GM23338 (cell line): Measurements from ENCODE around the gene OBSCN. TPM values are rescaled to one million over a fixed set of nuclear protein-coding genes. Genes with fewer than 3 reads are reported as not detected.

Experiments
- ATAC-seq: fragments of 200-7000 bp; cut with Tn5 transposase; 3 replicates; pipeline ENCODE4 v1.9.1; 2020
- DNase-seq: peaks from one replicate; pipeline ENCODE4 v3.0.0-alpha.2; 2015; ENCODE audit warnings: low spot score
- H2AFZ ChIP-seq: fragments of 200-600 bp; sonication (generic); 2 replicates; pipeline ENCODE4 v1.8.0; 2016; ENCODE audit warnings: antibody characterized with exemption, mild to moderate bottlenecking, moderate library complexity
- H3F3A ChIP-seq: fragments of 200-600 bp; sonication (generic); replicated peaks from 2 replicates; pipeline ENCODE4 v1.8.0; 2017; ENCODE audit warnings: antibody characterized with exemption, mixed run types, low read depth
- H3K27ac ChIP-seq: fragments of 200-600 bp; sonication (generic); 2 replicates; pipeline ENCODE4 v1.6.1; 2016; ENCODE audit warnings: low read depth
- H3K27me3 ChIP-seq: fragments of 200-600 bp; sonication (generic); 2 replicates; pipeline ENCODE4 v1.8.0; 2016; ENCODE audit warnings: mild to moderate bottlenecking, mixed run types, moderate library complexity; ENCODE audit not compliant: insufficient read depth
- H3K36me3 ChIP-seq: fragments of 200-600 bp; sonication (generic); 2 replicates; pipeline ENCODE4 v1.8.0; 2016; ENCODE audit warnings: mild to moderate bottlenecking; ENCODE audit not compliant: insufficient read depth
- H3K4me1 ChIP-seq: fragments of 200-600 bp; sonication (generic); 2 replicates; pipeline ENCODE4 v1.8.0; 2016; ENCODE audit warnings: mild to moderate bottlenecking, moderate library complexity; ENCODE audit not compliant: insufficient read depth
- H3K4me2 ChIP-seq: fragments of 200-600 bp; sonication (generic); 2 replicates; pipeline ENCODE4 v1.7.1; 2017; ENCODE audit warnings: mixed run types
- H3K4me3 ChIP-seq: fragments of 200-600 bp; sonication (generic); 2 replicates; pipeline ENCODE4 v1.6.1; 2016; ENCODE audit warnings: mixed run types
- H3K79me2 ChIP-seq: fragments of 200-600 bp; sonication (generic); replicated peaks from 2 replicates; pipeline ENCODE4 v1.8.0; 2017; ENCODE audit warnings: mild to moderate bottlenecking; ENCODE audit not compliant: insufficient read depth
- H3K9me2 ChIP-seq: fragments of 200-600 bp; sonication (generic); 2 replicates; pipeline ENCODE4 v1.8.0; 2017; ENCODE audit not compliant: insufficient read depth
- H4K20me1 ChIP-seq: fragments of 200-600 bp; sonication (generic); replicated peaks from 2 replicates; pipeline ENCODE4 v1.8.0; 2017; ENCODE audit warnings: mild to moderate bottlenecking; ENCODE audit not compliant: insufficient read depth
- H3K27ac Mint-ChIP-seq: 2 replicates; pipeline ENCODE4 v1.8.0; 2020; ENCODE audit warnings: inconsistent platforms, mild to moderate bottlenecking, moderate library complexity, mixed read lengths
- H3K27me3 Mint-ChIP-seq: 3 replicates; pipeline ENCODE4 v1.8.0; 2022; ENCODE audit warnings: low read depth, mild to moderate bottlenecking, moderate library complexity, mixed read lengths, inconsistent platforms; ENCODE audit not compliant: insufficient read depth, poor library complexity
- H3K36me3 Mint-ChIP-seq: 3 replicates; pipeline ENCODE4 v1.8.0; 2021; ENCODE audit warnings: low read depth, mild to moderate bottlenecking, inconsistent platforms, moderate library complexity, mixed read lengths
- H3K4me1 Mint-ChIP-seq: 3 replicates; pipeline ENCODE4 v1.8.0; 2020; ENCODE audit warnings: mild to moderate bottlenecking, inconsistent platforms, mixed read lengths
- H3K4me3 Mint-ChIP-seq: 3 replicates; pipeline ENCODE4 v1.8.0; 2021; ENCODE audit warnings: moderate library complexity, mild to moderate bottlenecking, inconsistent platforms, mixed read lengths
- H3K9me3 Mint-ChIP-seq: 3 replicates; pipeline ENCODE4 v1.8.0; 2020; ENCODE audit warnings: moderate library complexity, mild to moderate bottlenecking, inconsistent platforms, mixed read lengths
- CREB1 ChIP-seq: fragments of 250-450 bp; sonication (Bioruptor Pico); IDR thresholded peaks from 2 replicates; pipeline ENCODE4 v1.5.0; 2020; ENCODE audit warnings: low read depth, mild to moderate bottlenecking, moderate library complexity
- ETS1 ChIP-seq: IDR thresholded peaks from 2 replicates; pipeline ENCODE4 v1.6.1; 2016; ENCODE audit warnings: antibody characterized with exemption
- EZH2 ChIP-seq: fragments of 200-600 bp; sonication (generic); IDR thresholded peaks from one replicate; pipeline ENCODE4 v1.8.0; 2017; ENCODE audit warnings: antibody characterized with exemption, mild to moderate bottlenecking, low read depth; ENCODE audit not compliant: unreplicated experiment
- EZH2phosphoT487 ChIP-seq: fragments of 200-600 bp; sonication (generic); IDR thresholded peaks from one replicate; pipeline ENCODE4 v1.8.1; 2018; ENCODE audit warnings: antibody characterized with exemption; ENCODE audit not compliant: unreplicated experiment
- JUNB ChIP-seq: IDR thresholded peaks from one replicate; pipeline ENCODE4 v1.6.1; 2016; ENCODE audit warnings: antibody characterized with exemption; ENCODE audit not compliant: unreplicated experiment
- NANOG ChIP-seq: IDR thresholded peaks from 2 replicates; pipeline ENCODE4 v1.6.1; 2016; ENCODE audit warnings: antibody characterized with exemption, borderline replicate concordance
- POLR2AphosphoS5 ChIP-seq: IDR thresholded peaks from 2 replicates; pipeline ENCODE4 v1.6.1; 2016; ENCODE audit warnings: antibody characterized with exemption, low read depth
- STAT1 ChIP-seq: IDR thresholded peaks from one replicate; pipeline ENCODE4 v1.6.1; 2016; ENCODE audit warnings: antibody characterized with exemption; ENCODE audit not compliant: unreplicated experiment
- ZNF114 ChIP-seq: fragments of 250-450 bp; sonication (Bioruptor Pico); IDR thresholded peaks from 2 replicates; pipeline ENCODE4 v1.5.0; 2020; ENCODE audit warnings: mild to moderate bottlenecking, moderate library complexity
- ZNF331 ChIP-seq: fragments of 250-450 bp; sonication (Bioruptor Pico); IDR thresholded peaks from 2 replicates; pipeline ENCODE4 v1.5.0; 2020; ENCODE audit warnings: low read depth, mild to moderate bottlenecking, moderate library complexity
- ZNF462 ChIP-seq: fragments of 250-450 bp; sonication (Bioruptor Pico); IDR thresholded peaks from 2 replicates; pipeline ENCODE4 v1.5.0; 2020; ENCODE audit warnings: mild to moderate bottlenecking, moderate library complexity
- polyA plus RNA-seq: library from polyadenylated mRNA; unstranded; fragments of >200 nt; fragmentation: Nextera tagmentation; extraction: Ambion mirVana; gene quantifications from 2 replicates; pipeline ENCODE4 v1.2.1, GENCODE V29; 2016
- total RNA-seq: library from RNA; depleted of rRNA; stranded (reverse); fragments of >200 nt; shearing (Covaris generic); gene quantifications from 2 replicates; pipeline ENCODE4 v1.2.3, GENCODE V29; 2014
- TF ChIP-seq, protein P1 (sequence below): IDR thresholded peaks from one replicate; pipeline ENCODE4 v1.6.1; 2018; ENCODE audit warnings: antibody characterized with exemption; ENCODE audit not compliant: unreplicated experiment
- TF ChIP-seq, protein P2 (sequence below), 2 experiments: fragments of 200-600 bp in 1 of 2; sonication (generic) in 1 of 2; conservative IDR thresholded peaks; 2 replicates each; pipeline versions ENCODE4 v1.5.1 to v1.6.1; 2016 to 2017; ENCODE audit warnings: antibody characterized with exemption in 2 of 2, low read depth in 2 of 2, mild to moderate bottlenecking in 2 of 2, moderate library complexity in 1 of 2

Gene OBSCN
- total and polyA plus RNA-seq, 2 experiments from 2014 or later, result 8.4 to 38.5 TPM

- Histone ChIP-seq H3F3A (no peaks in the 10 kb centered on the region), H3K4me1 (no peaks in the 10 kb centered on the region), H3K79me2 (no peaks in the 10 kb centered on the region), H3K27me3 (no peaks in the 10 kb centered on the region), H3K9me2 (no peaks in the 10 kb centered on the region), H3K4me2 (no peak overlapping the region), H2AFZ (no peak overlapping the region), H4K20me1 (no peaks in the 10 kb centered on the region), H3K4me3 (no peak overlapping the region), H3K36me3 (no peaks in the 10 kb centered on the region; the same call in 1 of the 2 replicates), H3K27ac (no peak overlapping the region)
- ATAC-seq (no peak), DNase-seq (no peak)
- Mint-ChIP-seq H3K4me3 (no peak overlapping the region), H3K27ac (no peak overlapping the region), H3K4me1 (no peaks in the 10 kb centered on the region; the same call in 2 of the 3 replicates), H3K27me3 (peaks cover 11% of the 10 kb centered on the region), H3K36me3 (peaks cover 64% of the 10 kb centered on the region), H3K9me3 (peaks cover 38% of the 10 kb centered on the region)
- TF ChIP-seq, protein P1, sequence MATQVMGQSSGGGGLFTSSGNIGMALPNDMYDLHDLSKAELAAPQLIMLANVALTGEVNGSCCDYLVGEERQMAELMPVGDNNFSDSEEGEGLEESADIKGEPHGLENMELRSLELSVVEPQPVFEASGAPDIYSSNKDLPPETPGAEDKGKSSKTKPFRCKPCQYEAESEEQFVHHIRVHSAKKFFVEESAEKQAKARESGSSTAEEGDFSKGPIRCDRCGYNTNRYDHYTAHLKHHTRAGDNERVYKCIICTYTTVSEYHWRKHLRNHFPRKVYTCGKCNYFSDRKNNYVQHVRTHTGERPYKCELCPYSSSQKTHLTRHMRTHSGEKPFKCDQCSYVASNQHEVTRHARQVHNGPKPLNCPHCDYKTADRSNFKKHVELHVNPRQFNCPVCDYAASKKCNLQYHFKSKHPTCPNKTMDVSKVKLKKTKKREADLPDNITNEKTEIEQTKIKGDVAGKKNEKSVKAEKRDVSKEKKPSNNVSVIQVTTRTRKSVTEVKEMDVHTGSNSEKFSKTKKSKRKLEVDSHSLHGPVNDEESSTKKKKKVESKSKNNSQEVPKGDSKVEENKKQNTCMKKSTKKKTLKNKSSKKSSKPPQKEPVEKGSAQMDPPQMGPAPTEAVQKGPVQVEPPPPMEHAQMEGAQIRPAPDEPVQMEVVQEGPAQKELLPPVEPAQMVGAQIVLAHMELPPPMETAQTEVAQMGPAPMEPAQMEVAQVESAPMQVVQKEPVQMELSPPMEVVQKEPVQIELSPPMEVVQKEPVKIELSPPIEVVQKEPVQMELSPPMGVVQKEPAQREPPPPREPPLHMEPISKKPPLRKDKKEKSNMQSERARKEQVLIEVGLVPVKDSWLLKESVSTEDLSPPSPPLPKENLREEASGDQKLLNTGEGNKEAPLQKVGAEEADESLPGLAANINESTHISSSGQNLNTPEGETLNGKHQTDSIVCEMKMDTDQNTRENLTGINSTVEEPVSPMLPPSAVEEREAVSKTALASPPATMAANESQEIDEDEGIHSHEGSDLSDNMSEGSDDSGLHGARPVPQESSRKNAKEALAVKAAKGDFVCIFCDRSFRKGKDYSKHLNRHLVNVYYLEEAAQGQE, result no peak
- TF ChIP-seq ZNF462 (no peak), ZNF114 (CRISPR knock-in tag) (no peak), CREB1 (CRISPR knock-in tag) (no peak), POLR2AphosphoS5 (no peak), EZH2phosphoT487 (no peak), ETS1 (no peak), ZNF331 (CRISPR knock-in tag) (no peak), EZH2 (no peak), STAT1 (no peak), JUNB (no peak), NANOG (no peak)
- TF ChIP-seq, protein P2, sequence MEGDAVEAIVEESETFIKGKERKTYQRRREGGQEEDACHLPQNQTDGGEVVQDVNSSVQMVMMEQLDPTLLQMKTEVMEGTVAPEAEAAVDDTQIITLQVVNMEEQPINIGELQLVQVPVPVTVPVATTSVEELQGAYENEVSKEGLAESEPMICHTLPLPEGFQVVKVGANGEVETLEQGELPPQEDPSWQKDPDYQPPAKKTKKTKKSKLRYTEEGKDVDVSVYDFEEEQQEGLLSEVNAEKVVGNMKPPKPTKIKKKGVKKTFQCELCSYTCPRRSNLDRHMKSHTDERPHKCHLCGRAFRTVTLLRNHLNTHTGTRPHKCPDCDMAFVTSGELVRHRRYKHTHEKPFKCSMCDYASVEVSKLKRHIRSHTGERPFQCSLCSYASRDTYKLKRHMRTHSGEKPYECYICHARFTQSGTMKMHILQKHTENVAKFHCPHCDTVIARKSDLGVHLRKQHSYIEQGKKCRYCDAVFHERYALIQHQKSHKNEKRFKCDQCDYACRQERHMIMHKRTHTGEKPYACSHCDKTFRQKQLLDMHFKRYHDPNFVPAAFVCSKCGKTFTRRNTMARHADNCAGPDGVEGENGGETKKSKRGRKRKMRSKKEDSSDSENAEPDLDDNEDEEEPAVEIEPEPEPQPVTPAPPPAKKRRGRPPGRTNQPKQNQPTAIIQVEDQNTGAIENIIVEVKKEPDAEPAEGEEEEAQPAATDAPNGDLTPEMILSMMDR (conservative IDR thresholded peaks at IDR 0.05; ENCODE audit: low read depth in 2 of 2), result no peak
Observed at GRCh38 chr1:228293816-228294500, 86.1 kb downstream of the OBSCN start.
